SIG-M5 treated with dmso at 0.1 percent for 504 hours (cell line): ENCODE results near the gene FIBCD1.

ENCODE experiments used
- DNase-seq: peaks from one replicate; lab custom pipeline; 2025; ENCODE audit not compliant: unreplicated experiment; lab: John Stamatoyannopoulos, UW

Gene FIBCD1

GRCh38 chr9:130884111-130884531, 54.9 kb downstream of the FIBCD1 start:
- DNase-seq = no peak

GRCh38 chr9:130883479-130883878, 55.6 kb downstream of the FIBCD1 start:
- DNase-seq = no peak

- DNase-seq = no peak
Measured at GRCh38 chr9:130882696-130883225, 56.3 kb downstream of the FIBCD1 start.

- no peak for DNase-seq
Measured at GRCh38 chr9:130881516-130881915, 57.5 kb downstream of the FIBCD1 start.

- no peak for DNase-seq
Measured at GRCh38 chr9:130880599-130881220, 58.3 kb downstream of the FIBCD1 start.

- DNase-seq = no peak
Measured at GRCh38 chr9:130879863-130880411, 59.1 kb downstream of the FIBCD1 start.

- no peak for DNase-seq
Measured at GRCh38 chr9:130878295-130878694, 60.8 kb downstream of the FIBCD1 start.

GRCh38 chr9:130877300-130877699, 61.7 kb downstream of the FIBCD1 start:
- no peak for DNase-seq

- no peak for DNase-seq
Measured at GRCh38 chr9:130874783-130875182, 64.3 kb downstream of the FIBCD1 start.

- no peak for DNase-seq
Measured at GRCh38 chr9:130873966-130874365, 65.1 kb downstream of the FIBCD1 start.

- no peak for DNase-seq
Measured at GRCh38 chr9:130872912-130873503, 66.0 kb downstream of the FIBCD1 start.

GRCh38 chr9:130872508-130872907, 66.5 kb downstream of the FIBCD1 start:
- no peak for DNase-seq

- no peak for DNase-seq
Measured at GRCh38 chr9:130872093-130872492, 67.0 kb downstream of the FIBCD1 start.

GRCh38 chr9:130871395-130872062, 67.5 kb downstream of the FIBCD1 start:
- DNase-seq = no peak

- DNase-seq = no peak
Measured at GRCh38 chr9:130870491-130871381, 68.3 kb downstream of the FIBCD1 start.

- no peak for DNase-seq
Measured at GRCh38 chr9:130869250-130869649, 69.8 kb downstream of the FIBCD1 start.

GRCh38 chr9:130868230-130868629, 70.8 kb downstream of the FIBCD1 start:
- no peak for DNase-seq

- no peak for DNase-seq
Measured at GRCh38 chr9:130867556-130867955, 71.5 kb downstream of the FIBCD1 start.

GRCh38 chr9:130866474-130866965, 72.5 kb downstream of the FIBCD1 start:
- peak; percentile 81 for DNase-seq

- DNase-seq = no peak
Measured at GRCh38 chr9:130865921-130866320, 73.1 kb downstream of the FIBCD1 start.

GRCh38 chr9:130864541-130864940, 74.5 kb downstream of the FIBCD1 start:
- DNase-seq = no peak
